Transverse colon (tissue), 4 donors: ENCODE data around the gene OMP. TPM values are rescaled to one million over a fixed set of nuclear protein-coding genes. Genes with fewer than 3 reads are reported as not detected.

ENCODE experiments used
- DNase-seq: peaks from one replicate; pipeline ENCODE4 v3.0.0-alpha.2; 2019
- H3K27ac ChIP-seq, 4 donors: fragments of 200-600 bp; sonication (generic); 2 replicates each; pipeline ENCODE4 v1.5.1; 2016 to 2018; ENCODE audit warnings: inconsistent platforms in 4 of 4
- H3K27me3 ChIP-seq: fragments of 200-600 bp; sonication (generic); 2 replicates; pipeline ENCODE4 v1.5.1; 2017; ENCODE audit warnings: inconsistent platforms
- H3K36me3 ChIP-seq, 4 donors: fragments of 200-600 bp; sonication (generic); 2 replicates each; pipeline ENCODE4 v1.5.1; 2017 to 2019; ENCODE audit warnings: inconsistent platforms in 4 of 4
- H3K4me1 ChIP-seq, 4 donors: fragments of 200-600 bp; sonication (generic); 2 replicates each; pipeline ENCODE4 v1.5.1; 2017 to 2020; ENCODE audit warnings: inconsistent platforms in 4 of 4
- H3K4me3 ChIP-seq, 4 donors: fragments of 200-600 bp; sonication (generic); 1 replicate in 1 of 4; 2 replicates in 3 of 4; pipeline versions ENCODE4 v1.5.1 to v1.6.1; 2017 to 2019; ENCODE audit warnings: inconsistent platforms in 4 of 4
- H3K9me3 ChIP-seq, 2 donors: fragments of 200-600 bp; sonication (generic); 2 replicates each; pipeline ENCODE4 v1.5.1; 2017 to 2019; ENCODE audit warnings: inconsistent platforms in 2 of 2
- EP300 ChIP-seq: sonication (generic); formaldehyde crosslinking; IDR thresholded peaks from one replicate; pipeline ENCODE4 v1.6.1; 2017; ENCODE audit warnings: antibody characterized with exemption, low read depth
- POLR2A ChIP-seq: fragments of 450-650 bp; IDR thresholded peaks from one replicate; pipeline ENCODE4 v1.6.1; 2016; ENCODE audit warnings: antibody characterized with exemption, mild to moderate bottlenecking, moderate library complexity
- POLR2AphosphoS5 ChIP-seq, 3 donors: sonication (generic); formaldehyde crosslinking; IDR thresholded peaks; one replicate each; pipeline ENCODE4 v1.6.1; 2016; ENCODE audit warnings: antibody characterized with exemption in 3 of 3
- WGBS, 2 donors: methylation state at CpG; one replicate each; pipeline ENCODE4 v1.1.5; 2018; ENCODE audit warnings: low coverage in 1 of 2; 5-methylcytosine and 5-hydroxymethylcytosine counted together
- in situ Hi-C, 4 donors: fragments of 200-750 bp; cut with MboI; loops; one replicate each; pipeline versions ENCODE4 v1.15.0 to v1.15.1; 2017; ENCODE audit warnings: low sequenced_read_pairs in 3 of 4, low pct_ligation_motif_present in 1 of 4, low pct_unique_long_range_greater_than_20kb in 1 of 4
- intact Hi-C: fragments of 100-400 bp; cut with DNase I; formaldehyde crosslinking; loops from one replicate; pipeline ENCODE4 v1.15.1; 2023; ENCODE audit warnings: low total_unique reads
- total RNA-seq, 4 donors: library from RNA; depleted of rRNA; stranded (reverse); fragments of >200 nt; gene quantifications; one replicate each; pipeline ENCODE4 v1.1.0, GENCODE V29; 2016
- TF ChIP-seq, protein P1 (sequence below), 5 experiments: fragments of 200-600 bp in 3 of 5; fragments of 450-650 bp in 2 of 5; sonication (generic) in 3 of 5; IDR thresholded peaks; 1 replicate in 2 of 5; 2 replicates in 3 of 5; pipeline ENCODE4 v1.5.1; 2016 to 2017; ENCODE audit warnings: antibody characterized with exemption in 5 of 5, inconsistent platforms in 3 of 5, mild to moderate bottlenecking in 2 of 5, moderate library complexity in 1 of 5

OMP gene
- total RNA-seq, 4 donors from 2014 or later, result 16.0 to 126 (median 49.4) TPM

DNA sequence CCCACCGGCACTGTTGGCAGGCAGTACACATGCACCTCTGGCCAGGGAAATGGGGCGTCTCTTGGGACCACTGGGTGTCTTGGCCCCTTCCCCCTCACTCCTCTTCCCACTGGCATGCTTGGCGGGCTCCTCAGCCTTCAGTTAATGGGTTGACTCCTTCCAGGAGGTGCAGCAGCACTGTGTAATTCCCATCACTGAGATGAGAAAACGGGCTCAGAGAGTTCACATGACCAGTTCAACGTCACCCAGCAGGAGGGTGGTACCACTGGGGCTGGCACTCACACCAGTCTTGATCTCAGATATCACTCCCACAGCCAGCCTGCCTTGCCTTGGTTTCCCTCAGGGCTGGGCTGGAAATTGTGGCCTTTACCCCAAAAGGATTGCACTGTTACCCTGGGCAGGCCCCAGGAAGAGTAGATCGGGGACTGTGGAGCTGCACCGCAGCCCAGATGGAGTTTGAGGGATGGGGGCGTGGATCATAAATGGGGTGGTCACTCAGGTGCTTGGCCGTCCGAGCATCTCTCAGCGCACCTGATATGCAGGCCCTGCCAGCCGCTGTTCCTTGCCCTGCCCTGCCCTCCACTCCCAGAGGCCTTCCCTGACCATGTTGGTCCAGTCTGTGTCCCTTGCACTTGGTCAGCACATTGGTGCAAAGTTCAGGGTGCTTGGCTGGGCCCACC, 18.9 kb upstream of the OMP start:
- no peaks in the 10 kb centered on the region for H3K9me3 ChIP-seq
- 67 to 92% methylated on average over 3 to 12 of the region's 12 CpGs for WGBS, 2 donors
- H3K27ac ChIP-seq, result peak overlapping the region; percentile 83 to 94 (median 94)
- intact Hi-C loops (no loop called here), in situ Hi-C loops (loop anchor here in 1 of 4 donors (5.0 kb wide), 1 partner anchor 36 kb away; no protein-coding TSS in a partner anchor)
- DNase-seq, result peak; percentile 7
- H3K27me3 ChIP-seq, result no peaks in the 10 kb centered on the region
- no peaks in the 10 kb centered on the region for H3K36me3 ChIP-seq
- TF ChIP-seq, protein P1, sequence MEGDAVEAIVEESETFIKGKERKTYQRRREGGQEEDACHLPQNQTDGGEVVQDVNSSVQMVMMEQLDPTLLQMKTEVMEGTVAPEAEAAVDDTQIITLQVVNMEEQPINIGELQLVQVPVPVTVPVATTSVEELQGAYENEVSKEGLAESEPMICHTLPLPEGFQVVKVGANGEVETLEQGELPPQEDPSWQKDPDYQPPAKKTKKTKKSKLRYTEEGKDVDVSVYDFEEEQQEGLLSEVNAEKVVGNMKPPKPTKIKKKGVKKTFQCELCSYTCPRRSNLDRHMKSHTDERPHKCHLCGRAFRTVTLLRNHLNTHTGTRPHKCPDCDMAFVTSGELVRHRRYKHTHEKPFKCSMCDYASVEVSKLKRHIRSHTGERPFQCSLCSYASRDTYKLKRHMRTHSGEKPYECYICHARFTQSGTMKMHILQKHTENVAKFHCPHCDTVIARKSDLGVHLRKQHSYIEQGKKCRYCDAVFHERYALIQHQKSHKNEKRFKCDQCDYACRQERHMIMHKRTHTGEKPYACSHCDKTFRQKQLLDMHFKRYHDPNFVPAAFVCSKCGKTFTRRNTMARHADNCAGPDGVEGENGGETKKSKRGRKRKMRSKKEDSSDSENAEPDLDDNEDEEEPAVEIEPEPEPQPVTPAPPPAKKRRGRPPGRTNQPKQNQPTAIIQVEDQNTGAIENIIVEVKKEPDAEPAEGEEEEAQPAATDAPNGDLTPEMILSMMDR (IDR thresholded peaks at IDR 0.05), result no peak
- TF ChIP-seq POLR2A (no peak), POLR2AphosphoS5 (IDR thresholded peaks at IDR 0.05) (no peak), EP300 (no peak)
- H3K4me1 ChIP-seq, result peaks cover 43 to 84% (median 67%) of the 10 kb centered on the region in 4 donors
- no peak overlapping the region for H3K4me3 ChIP-seq

DNA sequence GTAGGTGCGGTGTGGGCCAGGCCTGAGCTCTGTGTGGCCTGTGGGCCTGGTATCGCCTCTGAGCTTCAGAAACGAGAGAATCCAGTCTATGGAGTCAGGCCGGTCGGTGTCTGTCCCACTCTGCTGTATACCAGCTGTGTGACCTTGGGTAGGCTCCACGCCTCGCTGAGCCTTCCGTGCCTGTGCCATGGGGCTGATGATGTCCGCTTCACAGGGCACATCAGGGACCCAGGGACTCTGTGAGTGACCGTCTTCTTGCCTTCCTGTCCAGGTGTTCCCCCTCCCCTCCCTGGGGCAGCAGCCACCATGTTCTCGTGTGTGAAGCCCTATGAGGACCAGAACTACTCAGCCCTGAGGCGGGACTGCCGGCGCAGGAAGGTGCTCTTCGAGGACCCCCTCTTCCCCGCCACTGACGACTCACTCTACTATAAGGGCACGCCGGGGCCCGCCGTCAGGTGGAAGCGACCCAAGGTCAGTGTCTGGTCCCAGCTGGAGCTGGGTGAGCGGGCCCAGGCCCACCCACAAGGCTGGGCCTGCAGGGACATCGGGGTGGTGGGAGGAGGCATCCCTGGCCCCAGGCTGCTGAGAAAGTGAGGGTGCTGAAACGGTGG, 18.0 kb upstream of the OMP start:
- 60 to 85% methylated on average over 2 to 25 of the region's 25 CpGs for WGBS, 2 donors

DNA sequence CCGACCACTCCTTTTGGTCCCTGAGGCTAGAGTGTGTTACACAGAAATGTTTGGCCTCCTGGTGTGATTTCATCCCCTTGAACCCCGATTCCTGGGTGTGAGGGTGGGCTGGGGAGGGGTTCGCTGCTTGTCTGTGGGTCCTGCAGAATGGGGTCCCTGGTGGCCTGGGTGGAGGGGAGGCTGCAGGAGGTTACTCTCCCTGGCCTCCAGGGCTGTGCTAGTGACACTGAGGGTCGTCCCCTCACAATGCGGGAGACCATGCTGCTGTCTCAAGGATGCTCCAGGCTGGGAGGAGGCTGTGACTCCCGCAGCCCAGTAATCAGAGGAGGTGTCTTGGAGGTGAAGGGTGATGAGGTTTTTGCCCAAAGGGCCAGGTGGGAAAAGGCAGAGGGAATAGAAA, 17.0 kb upstream of the OMP start:
- intact Hi-C loops, result no loop called here
- H3K4me1 ChIP-seq, result peaks cover 49 to 95% (median 79%) of the 10 kb centered on the region in 4 donors
- TF ChIP-seq, protein P1 (IDR thresholded peaks at IDR 0.05), result no peak
- TF ChIP-seq POLR2AphosphoS5 (IDR thresholded peaks at IDR 0.05), result no peak
- TF ChIP-seq POLR2A, result no peak
- TF ChIP-seq EP300, result no peak
- in situ Hi-C loops, result no loop called here
- peak; percentile 6 for DNase-seq
- no peak overlapping the region for H3K4me3 ChIP-seq
- H3K27ac ChIP-seq, result peak overlapping the region; percentile 88 to 94 (median 94)
- H3K36me3 ChIP-seq, result no peaks in the 10 kb centered on the region
- H3K9me3 ChIP-seq, result no peaks in the 10 kb centered on the region
- no peaks in the 10 kb centered on the region for H3K27me3 ChIP-seq
- 90% methylated on average over 6 of the region's 6 CpGs; no CpG with 5 or more reads in 1 of the 2 donors for WGBS, 2 donors

More for the DNA sequence above, 18.0 kb upstream of the OMP start:
- H3K36me3 ChIP-seq, result no peaks in the 10 kb centered on the region
- H3K27ac ChIP-seq, result peak overlapping the region; percentile 31 to 94 (median 94)
- no peak for TF ChIP-seq POLR2A
- TF ChIP-seq POLR2AphosphoS5 (IDR thresholded peaks at IDR 0.05), result no peak
- TF ChIP-seq, protein P1 (IDR thresholded peaks at IDR 0.05), result no peak
- no peak for TF ChIP-seq EP300
- H3K27me3 ChIP-seq, result no peaks in the 10 kb centered on the region
- intact Hi-C loops (no loop called here), in situ Hi-C loops (loop anchor here in 1 of 4 donors (5.0 kb wide), 1 partner anchor 37 kb away; no protein-coding TSS in a partner anchor)
- H3K4me3 ChIP-seq, result no peak overlapping the region
- H3K4me1 ChIP-seq, result peaks cover 49 to 94% (median 76%) of the 10 kb centered on the region in 4 donors
- DNase-seq, result peak; percentile 8
- no peaks in the 10 kb centered on the region for H3K9me3 ChIP-seq
